HepG2 (cell line): ENCODE measurements around the gene SSTR5. TPM values are rescaled to one million over a fixed set of nuclear protein-coding genes. Genes with fewer than 3 reads are reported as not detected.
A peak's percentile ranks its signal among the peaks of the same experiment; 100 is the strongest.

Experiments
- HDAC1 ChIP-seq: sonication (generic); formaldehyde crosslinking; IDR thresholded peaks from 2 replicates; pipeline ENCODE4 v1.5.1; 2020; ENCODE audit warnings: mild to moderate bottlenecking, missing genetic modification reagents
- ISL2 ChIP-seq: sonication (generic); formaldehyde crosslinking; IDR thresholded peaks from 2 replicates; pipeline ENCODE4 v1.5.0; 2020; ENCODE audit warnings: missing genetic modification reagents
- MBD4 ChIP-seq: IDR thresholded peaks from 2 replicates; pipeline ENCODE4 v1.6.1; 2012; ENCODE audit warnings: low read length, inconsistent platforms, borderline replicate concordance
- MBNL3 ChIP-seq: fragments of 250-450 bp; sonication (Bioruptor Pico); conservative IDR thresholded peaks from 2 replicates; pipeline ENCODE4 v1.8.0; 2022; ENCODE audit warnings: mild to moderate bottlenecking, inconsistent platforms
- MNT ChIP-seq: fragments of 450-650 bp; IDR thresholded peaks from 2 replicates; pipeline ENCODE4 v1.6.1; 2016
- SOX13 ChIP-seq, 3 experiments: fragments of 450-650 bp in 1 of 3; sonication (generic) in 1 of 3; formaldehyde crosslinking in 1 of 3; IDR thresholded peaks in 2 of 3; conservative IDR thresholded peaks in 1 of 3; 2 replicates each; pipeline versions ENCODE4 v1.5.0 to v1.6.1; 2016 to 2020; ENCODE audit warnings: antibody characterized with exemption in 1 of 3, mild to moderate bottlenecking in 1 of 3, missing compliant biosample characterization in 1 of 3, missing genetic modification reagents in 1 of 3, moderate library complexity in 1 of 3
- ZFP41 ChIP-seq: sonication (generic); formaldehyde crosslinking; IDR thresholded peaks from 2 replicates; pipeline ENCODE4 v1.4.0; 2020; ENCODE audit warnings: mild to moderate bottlenecking, missing genetic modification reagents, borderline replicate concordance
- ZNF251 ChIP-seq: sonication (generic); formaldehyde crosslinking; IDR thresholded peaks from 2 replicates; pipeline ENCODE4 v1.9.0; 2021; ENCODE audit warnings: mild to moderate bottlenecking, missing genetic modification reagents
- ZNF329 ChIP-seq: sonication (generic); formaldehyde crosslinking; IDR thresholded peaks from 2 replicates; pipeline ENCODE4 v1.9.0; 2021; ENCODE audit warnings: low read depth, mild to moderate bottlenecking, missing genetic modification reagents
- ZNF501 ChIP-seq: sonication (generic); formaldehyde crosslinking; IDR thresholded peaks from 2 replicates; pipeline ENCODE4 v1.5.1; 2020; ENCODE audit warnings: mild to moderate bottlenecking, moderate library complexity, missing genetic modification reagents
- ZNF747 ChIP-seq: sonication (generic); formaldehyde crosslinking; IDR thresholded peaks from 2 replicates; pipeline ENCODE4 v1.8.1; 2023; ENCODE audit warnings: missing genetic modification reagents, mild to moderate bottlenecking, borderline replicate concordance
- ZNF768 ChIP-seq: sonication (generic); formaldehyde crosslinking; IDR thresholded peaks from 2 replicates; pipeline ENCODE4 v1.4.0; 2020; ENCODE audit warnings: missing genetic modification reagents
- ZSCAN31 ChIP-seq: sonication (generic); formaldehyde crosslinking; IDR thresholded peaks from 2 replicates; pipeline ENCODE4 v1.5.0; 2020; ENCODE audit warnings: low read depth, mild to moderate bottlenecking, missing genetic modification reagents
- polyA plus RNA-seq, 8 experiments: library from polyadenylated mRNA; depleted of rRNA in 3 of 8; stranded (reverse) in 7 of 8; unstranded in 1 of 8; fragments of >200 nt; fragmentation: Illumina TruSeq in 4 of 8; extraction: Trizol in 4 of 8; gene quantifications; 2 replicates each; pipeline versions ENCODE4 v1.2.1 to v1.2.3, GENCODE V29; 2011 to 2016; ENCODE audit warnings: low read depth in 4 of 8, missing spikeins in 1 of 8, mixed read lengths in 1 of 8; ENCODE audit not compliant: insufficient read depth in 1 of 8
- total RNA-seq, 5 experiments: library from RNA; depleted of rRNA; stranded (reverse); fragments of >200 nt; fragmentation: Illumina TruSeq; extraction: Trizol; gene quantifications; 2 replicates each; pipeline ENCODE4 v1.2.3, GENCODE V29; 2016; ENCODE audit warnings: low read depth in 1 of 5
- TF ChIP-seq, protein P1 (sequence below): sonication (generic); formaldehyde crosslinking; IDR thresholded peaks from 2 replicates; pipeline ENCODE4 v1.4.0; 2020; ENCODE audit warnings: missing genetic modification reagents
- TF ChIP-seq, protein P2 (sequence below): sonication (generic); formaldehyde crosslinking; IDR thresholded peaks from 2 replicates; pipeline ENCODE4 v1.5.1; 2020; ENCODE audit warnings: mild to moderate bottlenecking, missing genetic modification reagents
- TF ChIP-seq, protein P3 (sequence below): sonication (generic); formaldehyde crosslinking; IDR thresholded peaks from 2 replicates; pipeline ENCODE4 v1.4.0; 2020; ENCODE audit warnings: low read depth, mild to moderate bottlenecking, missing genetic modification reagents

Gene SSTR5
- total and polyA plus RNA-seq, 2 of the 13 experiments (the other 11 are each of a cell fraction or from before 2014, with no cell fraction given): 0.20 to 0.49 TPM

DNA sequence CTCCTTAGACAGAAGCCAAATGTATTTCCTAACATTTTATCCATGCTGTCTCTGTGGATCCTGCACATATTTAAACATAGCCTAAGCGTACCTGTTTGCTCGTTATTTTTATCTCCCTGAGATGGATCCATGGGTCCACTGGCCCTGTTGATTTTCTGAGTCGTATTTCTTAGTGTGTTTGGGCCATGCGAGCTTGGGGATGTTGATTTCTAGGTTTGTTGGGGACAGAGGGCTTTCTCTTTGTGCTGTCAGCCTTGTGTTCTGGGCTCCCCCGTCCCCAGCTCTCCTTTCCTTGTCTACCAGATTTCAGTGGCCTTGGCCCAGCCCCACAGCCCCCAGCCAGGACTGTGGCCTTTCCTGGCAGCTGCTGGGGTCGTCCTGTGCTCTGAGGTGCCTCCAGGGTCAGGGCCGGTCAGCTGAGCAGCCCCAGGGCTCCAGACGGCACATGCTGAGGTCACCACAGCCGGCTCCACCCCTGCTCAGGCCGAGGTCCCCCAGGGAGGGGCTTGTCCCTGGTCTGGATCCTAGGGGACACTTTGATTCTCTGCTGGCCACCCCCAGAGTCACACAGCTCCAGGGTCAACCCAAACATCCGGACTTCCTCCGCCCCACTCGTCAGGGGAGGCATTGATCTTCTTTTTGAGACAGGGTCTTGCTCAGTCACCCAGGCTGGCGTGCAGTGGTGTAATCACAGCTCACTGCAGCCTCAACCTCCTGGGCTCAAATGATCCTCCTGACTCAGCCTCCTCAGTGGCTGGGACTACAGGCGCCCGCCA is 4.4 kb downstream of the SSTR5 start (continued):
- TF ChIP-seq, protein P1, sequence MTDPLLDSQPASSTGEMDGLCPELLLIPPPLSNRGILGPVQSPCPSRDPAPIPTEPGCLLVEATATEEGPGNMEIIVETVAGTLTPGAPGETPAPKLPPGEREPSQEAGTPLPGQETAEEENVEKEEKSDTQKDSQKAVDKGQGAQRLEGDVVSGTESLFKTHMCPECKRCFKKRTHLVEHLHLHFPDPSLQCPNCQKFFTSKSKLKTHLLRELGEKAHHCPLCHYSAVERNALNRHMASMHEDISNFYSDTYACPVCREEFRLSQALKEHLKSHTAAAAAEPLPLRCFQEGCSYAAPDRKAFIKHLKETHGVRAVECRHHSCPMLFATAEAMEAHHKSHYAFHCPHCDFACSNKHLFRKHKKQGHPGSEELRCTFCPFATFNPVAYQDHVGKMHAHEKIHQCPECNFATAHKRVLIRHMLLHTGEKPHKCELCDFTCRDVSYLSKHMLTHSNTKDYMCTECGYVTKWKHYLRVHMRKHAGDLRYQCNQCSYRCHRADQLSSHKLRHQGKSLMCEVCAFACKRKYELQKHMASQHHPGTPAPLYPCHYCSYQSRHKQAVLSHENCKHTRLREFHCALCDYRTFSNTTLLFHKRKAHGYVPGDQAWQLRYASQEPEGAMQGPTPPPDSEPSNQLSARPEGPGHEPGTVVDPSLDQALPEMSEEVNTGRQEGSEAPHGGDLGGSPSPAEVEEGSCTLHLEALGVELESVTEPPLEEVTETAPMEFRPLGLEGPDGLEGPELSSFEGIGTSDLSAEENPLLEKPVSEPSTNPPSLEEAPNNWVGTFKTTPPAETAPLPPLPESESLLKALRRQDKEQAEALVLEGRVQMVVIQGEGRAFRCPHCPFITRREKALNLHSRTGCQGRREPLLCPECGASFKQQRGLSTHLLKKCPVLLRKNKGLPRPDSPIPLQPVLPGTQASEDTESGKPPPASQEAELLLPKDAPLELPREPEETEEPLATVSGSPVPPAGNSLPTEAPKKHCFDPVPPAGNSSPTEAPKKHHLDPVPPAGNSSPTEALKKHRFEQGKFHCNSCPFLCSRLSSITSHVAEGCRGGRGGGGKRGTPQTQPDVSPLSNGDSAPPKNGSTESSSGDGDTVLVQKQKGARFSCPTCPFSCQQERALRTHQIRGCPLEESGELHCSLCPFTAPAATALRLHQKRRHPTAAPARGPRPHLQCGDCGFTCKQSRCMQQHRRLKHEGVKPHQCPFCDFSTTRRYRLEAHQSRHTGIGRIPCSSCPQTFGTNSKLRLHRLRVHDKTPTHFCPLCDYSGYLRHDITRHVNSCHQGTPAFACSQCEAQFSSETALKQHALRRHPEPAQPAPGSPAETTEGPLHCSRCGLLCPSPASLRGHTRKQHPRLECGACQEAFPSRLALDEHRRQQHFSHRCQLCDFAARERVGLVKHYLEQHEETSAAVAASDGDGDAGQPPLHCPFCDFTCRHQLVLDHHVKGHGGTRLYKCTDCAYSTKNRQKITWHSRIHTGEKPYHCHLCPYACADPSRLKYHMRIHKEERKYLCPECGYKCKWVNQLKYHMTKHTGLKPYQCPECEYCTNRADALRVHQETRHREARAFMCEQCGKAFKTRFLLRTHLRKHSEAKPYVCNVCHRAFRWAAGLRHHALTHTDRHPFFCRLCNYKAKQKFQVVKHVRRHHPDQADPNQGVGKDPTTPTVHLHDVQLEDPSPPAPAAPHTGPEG (CRISPR knock-in tag): no peak
- no peak for TF ChIP-seq MBNL3
- TF ChIP-seq ZNF768 (CRISPR knock-in tag): no peak
- TF ChIP-seq MNT: no peak
- TF ChIP-seq SOX13 (IDR thresholded peaks at IDR 0.05): no peak
- peak in 1 of 2 experiments; percentile 46; a peak in 1 of 4 replicates for TF ChIP-seq SOX13 (CRISPR knock-in tag; conservative IDR thresholded peaks at IDR 0.05 in 1 of 2, IDR thresholded peaks at IDR 0.05 in 1 of 2)
- no peak for TF ChIP-seq ZNF747 (CRISPR knock-in tag)
- TF ChIP-seq ZSCAN31: no peak
- no peak for TF ChIP-seq ZNF329 (CRISPR knock-in tag)
- TF ChIP-seq, protein P2, sequence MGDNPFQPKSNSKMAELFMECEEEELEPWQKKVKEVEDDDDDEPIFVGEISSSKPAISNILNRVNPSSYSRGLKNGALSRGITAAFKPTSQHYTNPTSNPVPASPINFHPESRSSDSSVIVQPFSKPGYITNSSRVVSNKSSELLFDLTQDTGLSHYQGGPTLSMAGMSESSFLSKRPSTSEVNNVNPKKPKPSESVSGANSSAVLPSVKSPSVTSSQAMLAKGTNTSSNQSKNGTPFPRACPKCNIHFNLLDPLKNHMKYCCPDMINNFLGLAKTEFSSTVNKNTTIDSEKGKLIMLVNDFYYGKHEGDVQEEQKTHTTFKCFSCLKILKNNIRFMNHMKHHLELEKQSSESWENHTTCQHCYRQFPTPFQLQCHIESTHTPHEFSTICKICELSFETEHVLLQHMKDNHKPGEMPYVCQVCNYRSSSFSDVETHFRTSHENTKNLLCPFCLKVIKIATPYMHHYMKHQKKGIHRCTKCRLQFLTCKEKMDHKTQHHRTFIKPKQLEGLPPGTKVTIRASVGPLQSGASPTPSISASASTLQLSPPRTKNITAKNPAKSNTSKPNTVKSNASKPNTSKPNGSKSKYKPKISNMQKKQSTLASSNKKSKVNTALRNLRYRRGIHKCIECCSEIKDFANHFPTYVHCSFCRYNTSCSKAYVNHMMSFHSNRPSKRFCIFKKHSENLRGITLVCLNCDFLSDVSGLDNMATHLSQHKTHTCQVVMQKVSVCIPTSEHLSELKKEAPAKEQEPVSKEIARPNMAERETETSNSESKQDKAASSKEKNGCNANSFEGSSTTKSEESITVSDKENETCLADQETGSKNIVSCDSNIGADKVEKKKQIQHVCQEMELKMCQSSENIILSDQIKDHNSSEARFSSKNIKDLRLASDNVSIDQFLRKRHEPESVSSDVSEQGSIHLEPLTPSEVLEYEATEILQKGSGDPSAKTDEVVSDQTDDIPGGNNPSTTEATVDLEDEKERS (CRISPR knock-in tag): no peak
- no peak for TF ChIP-seq ZNF251
- TF ChIP-seq HDAC1: peak; percentile 90
- TF ChIP-seq ZNF501 (CRISPR knock-in tag): peak; percentile 77
- no peak for TF ChIP-seq ISL2 (CRISPR knock-in tag)
- TF ChIP-seq MBD4: no peak
- no peak for TF ChIP-seq ZFP41
- TF ChIP-seq, protein P3, sequence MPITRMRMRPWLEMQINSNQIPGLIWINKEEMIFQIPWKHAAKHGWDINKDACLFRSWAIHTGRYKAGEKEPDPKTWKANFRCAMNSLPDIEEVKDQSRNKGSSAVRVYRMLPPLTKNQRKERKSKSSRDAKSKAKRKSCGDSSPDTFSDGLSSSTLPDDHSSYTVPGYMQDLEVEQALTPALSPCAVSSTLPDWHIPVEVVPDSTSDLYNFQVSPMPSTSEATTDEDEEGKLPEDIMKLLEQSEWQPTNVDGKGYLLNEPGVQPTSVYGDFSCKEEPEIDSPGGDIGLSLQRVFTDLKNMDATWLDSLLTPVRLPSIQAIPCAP (CRISPR knock-in tag): no peak
